GM19438 (cell line): Measurements from ENCODE around the gene NME7.
A peak's percentile ranks its signal among the peaks of the same experiment; 100 is the strongest.

Experiments used
- ATAC-seq: cut with Tn5 transposase; IDR thresholded peaks from one replicate; pipeline ENCODE4 v1.9.1; 2021; ENCODE audit warnings: low read depth; ENCODE audit not compliant: unreplicated experiment

The NME7 gene

GRCh38 chr1:169111472-169111871, 256.1 kb downstream of the NME7 start:
- no peak for ATAC-seq

GRCh38 chr1:169110689-169111447, 256.7 kb downstream of the NME7 start:
- ATAC-seq: no peak

- no peak for ATAC-seq
These were observed 257.4 kb downstream of the NME7 start for GRCh38 chr1:169110236-169110635.

GRCh38 chr1:169109561-169110134, 257.9 kb downstream of the NME7 start:
- no peak for ATAC-seq

- ATAC-seq: no peak
These were observed 258.6 kb downstream of the NME7 start for GRCh38 chr1:169108863-169109560.

GRCh38 chr1:169108223-169108622, 259.4 kb downstream of the NME7 start:
- no peak for ATAC-seq

GRCh38 chr1:169107603-169108208, 259.9 kb downstream of the NME7 start:
- ATAC-seq: no peak

GRCh38 chr1:169106921-169107602, 260.5 kb downstream of the NME7 start:
- no peak for ATAC-seq

GRCh38 chr1:169106095-169106920, 261.3 kb downstream of the NME7 start, which contains the start of gene ATP1B1:
Gene ATP1B1, plus strand, starts transcription at chr1:169106690. Its CDS starts 140 bp downstream, at chr1:169106830.
- ATAC-seq: peak; percentile 77

GRCh38 chr1:169105434-169106094, 262.0 kb downstream of the NME7 start:
- peak; percentile 47 for ATAC-seq

GRCh38 chr1:169105087-169105433, 262.5 kb downstream of the NME7 start:
- no peak for ATAC-seq

GRCh38 chr1:169103480-169103893, 264.1 kb downstream of the NME7 start:
- ATAC-seq: no peak

- ATAC-seq: no peak
These were observed 264.6 kb downstream of the NME7 start for GRCh38 chr1:169103002-169103401.

GRCh38 chr1:169102567-169102966, 265.0 kb downstream of the NME7 start:
- ATAC-seq: no peak

GRCh38 chr1:169100651-169101088, 266.9 kb downstream of the NME7 start:
- no peak for ATAC-seq

- ATAC-seq: no peak
These were observed 267.4 kb downstream of the NME7 start for GRCh38 chr1:169100208-169100607.

- no peak for ATAC-seq
These were observed 268.0 kb downstream of the NME7 start for GRCh38 chr1:169099561-169099960.

GRCh38 chr1:169098380-169098779, 269.2 kb downstream of the NME7 start:
- ATAC-seq: no peak

- ATAC-seq: no peak
These were observed 272.6 kb downstream of the NME7 start for GRCh38 chr1:169094897-169095569.
